ENCODE data around the gene ZNF22.

- TF ChIP-seq EZH2 (IDR thresholded peaks at IDR 0.05; ENCODE audit: low read depth) (no peak), CTCF (conservative IDR thresholded peaks at IDR 0.05) (no peak)
Observed at GRCh38 chr10:45044290-45044689, 43.6 kb downstream of the ZNF22 start.

Measured in PC-9 (cell line).